Kidney (tissue), 14 donors: ENCODE data around the gene CHD9NB. TPM values are rescaled to one million over a fixed set of nuclear protein-coding genes. Genes with fewer than 3 reads are reported as not detected.
A peak's percentile ranks its signal among the peaks of the same experiment; 100 is the strongest.

Source experiments
- DNase-seq, 5 donors: peaks; one replicate each; pipeline ENCODE4 v3.0.0-alpha.2; 2013 to 2020
- FAIRE-seq: peaks from 2 replicates; lab custom pipeline; 2012; peaks lifted over from hg19 to GRCh38; lab: Jason Lieb, UNC
- H3K27ac ChIP-seq, 2 donors: one replicate each; pipeline ENCODE4 v1.7.0; 2013; ENCODE audit warnings: low read depth in 2 of 2, low read length in 2 of 2, inconsistent platforms in 1 of 2
- H3K27me3 ChIP-seq: one replicate; pipeline ENCODE4 v1.7.1; 2013; ENCODE audit warnings: low read length, inconsistent platforms; ENCODE audit not compliant: control insufficient read depth, insufficient read depth
- H3K36me3 ChIP-seq, 3 donors: one replicate each; pipeline versions ENCODE4 v1.7.0 to v1.7.1; 2013; ENCODE audit warnings: low read length in 3 of 3, control low read depth in 1 of 3, inconsistent platforms in 1 of 3; ENCODE audit not compliant: insufficient read depth in 3 of 3, control insufficient read depth in 2 of 3
- H3K4me1 ChIP-seq, 3 donors: one replicate each; pipeline versions ENCODE4 v1.7.0 to v1.7.1; 2013; ENCODE audit warnings: low read length in 3 of 3, inconsistent platforms in 1 of 3, low read depth in 1 of 3; ENCODE audit not compliant: control insufficient read depth in 2 of 3, insufficient read depth in 2 of 3
- H3K4me3 ChIP-seq, 3 donors: one replicate each; pipeline versions ENCODE4 v1.7.0 to v1.8.1; 2013; ENCODE audit warnings: low read length in 3 of 3, control low read depth in 1 of 3, inconsistent platforms in 1 of 3
- H3K9ac ChIP-seq, 3 donors: one replicate each; pipeline versions ENCODE4 v1.7.0 to v1.7.1; 2013; ENCODE audit warnings: low read length in 3 of 3, control low read depth in 1 of 3, inconsistent platforms in 1 of 3
- H3K9me3 ChIP-seq, 3 donors: one replicate each; pipeline versions ENCODE4 v1.7.0 to v1.7.1; 2013; ENCODE audit warnings: low read length in 3 of 3, control low read depth in 1 of 3, inconsistent platforms in 1 of 3; ENCODE audit not compliant: control insufficient read depth in 2 of 3, insufficient read depth in 1 of 3
- intact Hi-C: fragments of 100-400 bp; cut with DNase I; formaldehyde crosslinking; loops from one replicate; pipeline ENCODE4 v1.11.1; 2022
- polyA plus RNA-seq: library from polyadenylated mRNA; stranded (reverse); fragments of 350-450 nt; fragmentation: Illumina TruSeq; extraction: RNeasy Lipid Tissue Mini Kit (QIAGEN cat#74804); gene quantifications from one replicate; pipeline ENCODE4 v1.2.3, GENCODE V29; 2014; ENCODE audit warnings: low read depth, low replicate concordance; ENCODE audit not compliant: insufficient read depth
- total RNA-seq: library from RNA; stranded (reverse); fragmentation: NEBNext Ultra II Directional; extraction: Animal tissue kit (Norgen Biotek cat#: 25700); gene quantifications from one replicate; pipeline ENCODE4 v1.2.1, GENCODE V29; 2021
- TF ChIP-seq, protein P1 (sequence below): IDR thresholded peaks from 3 replicates; pipeline ENCODE4 v1.5.1; 2012; ENCODE audit warnings: mild to moderate bottlenecking, moderate library complexity, borderline replicate concordance; ENCODE audit not compliant: insufficient read depth; ENCODE audit errors: extremely low read depth
- donor health status: control.
- donor health status: control.
- donor health status: control.
- donor health status: control.
- donor health status: control.
- donor health status: DM: yes; HTN: yes; CAD: no.
- donor health status: Normal renal cell carcinoma (clear cell type).

Gene CHD9NB
- total and polyA plus RNA-seq, 2 donors from 2014 or later, result 9.8 to 26.2 TPM

GRCh38 chr16:53043986-53044601 is 8.6 kb downstream of the CHD9NB start:
- no peaks in the 10 kb centered on the region for H3K27me3 ChIP-seq
- intact Hi-C loops, result no loop called here
- peaks cover 0 to 5% (median 0%) of the 10 kb centered on the region in 3 donors for H3K9me3 ChIP-seq
- H3K4me3 ChIP-seq, result peak overlapping the region; percentile 22 to 59 (median 48)
- FAIRE-seq (no peak), DNase-seq (peak; percentile 72 to 93 (median 81))
- no peaks in the 10 kb centered on the region for H3K36me3 ChIP-seq
- H3K27ac ChIP-seq, result peak overlapping the region; percentile 80 to 84
- peaks cover 3 to 33% (median 21%) of the 10 kb centered on the region in 3 donors for H3K4me1 ChIP-seq
- peak overlapping the region in 2 of 3 donors; percentile 17 to 70 for H3K9ac ChIP-seq
- TF ChIP-seq, protein P1, sequence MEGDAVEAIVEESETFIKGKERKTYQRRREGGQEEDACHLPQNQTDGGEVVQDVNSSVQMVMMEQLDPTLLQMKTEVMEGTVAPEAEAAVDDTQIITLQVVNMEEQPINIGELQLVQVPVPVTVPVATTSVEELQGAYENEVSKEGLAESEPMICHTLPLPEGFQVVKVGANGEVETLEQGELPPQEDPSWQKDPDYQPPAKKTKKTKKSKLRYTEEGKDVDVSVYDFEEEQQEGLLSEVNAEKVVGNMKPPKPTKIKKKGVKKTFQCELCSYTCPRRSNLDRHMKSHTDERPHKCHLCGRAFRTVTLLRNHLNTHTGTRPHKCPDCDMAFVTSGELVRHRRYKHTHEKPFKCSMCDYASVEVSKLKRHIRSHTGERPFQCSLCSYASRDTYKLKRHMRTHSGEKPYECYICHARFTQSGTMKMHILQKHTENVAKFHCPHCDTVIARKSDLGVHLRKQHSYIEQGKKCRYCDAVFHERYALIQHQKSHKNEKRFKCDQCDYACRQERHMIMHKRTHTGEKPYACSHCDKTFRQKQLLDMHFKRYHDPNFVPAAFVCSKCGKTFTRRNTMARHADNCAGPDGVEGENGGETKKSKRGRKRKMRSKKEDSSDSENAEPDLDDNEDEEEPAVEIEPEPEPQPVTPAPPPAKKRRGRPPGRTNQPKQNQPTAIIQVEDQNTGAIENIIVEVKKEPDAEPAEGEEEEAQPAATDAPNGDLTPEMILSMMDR, result no peak

DNA sequence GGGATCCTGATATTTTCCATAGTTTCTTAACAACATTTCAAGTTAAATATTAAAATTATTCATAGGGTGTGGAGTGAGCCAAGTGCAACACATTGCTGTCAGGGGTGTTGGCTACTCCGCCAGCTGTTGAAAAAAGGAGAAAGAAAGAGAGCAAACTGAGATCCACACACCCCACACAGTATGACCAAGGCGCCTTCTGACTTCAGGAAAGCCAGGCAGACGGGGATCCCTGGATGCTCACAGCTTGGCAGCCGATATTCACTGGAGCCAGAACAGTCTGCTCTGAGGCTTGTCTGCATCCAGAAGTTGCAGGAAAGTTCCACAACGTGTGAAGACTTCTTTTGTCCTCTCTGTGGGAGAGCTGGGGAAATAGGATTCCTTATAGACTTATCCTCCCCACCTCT is 9.3 kb downstream of the CHD9NB start:
- H3K27ac ChIP-seq, result peak overlapping the region; percentile 80 to 84
- intact Hi-C loops, result no loop called here
- H3K4me3 ChIP-seq, result peak overlapping the region; percentile 22 to 59 (median 48)
- peak in 1 of 5 donors; percentile 51 for DNase-seq
- H3K36me3 ChIP-seq, result no peaks in the 10 kb centered on the region
- H3K9ac ChIP-seq, result peak overlapping the region in 1 of 3 donors; percentile 70
- no peak for FAIRE-seq
- TF ChIP-seq, protein P1, result no peak
- H3K4me1 ChIP-seq, result peaks cover 3 to 33% (median 18%) of the 10 kb centered on the region in 3 donors
- H3K9me3 ChIP-seq, result peaks cover 0 to 5% (median 0%) of the 10 kb centered on the region in 3 donors
- H3K27me3 ChIP-seq, result no peaks in the 10 kb centered on the region

GRCh38 chr16:53042235-53042701 is 10.4 kb downstream of the CHD9NB start:
- H3K9ac ChIP-seq, result peak overlapping the region in 2 of 3 donors; percentile 1 to 70
- peak overlapping the region; percentile 80 to 84 for H3K27ac ChIP-seq
- intact Hi-C loops, result no loop called here
- H3K4me1 ChIP-seq, result peaks cover 3 to 33% (median 18%) of the 10 kb centered on the region in 3 donors
- no peaks in the 10 kb centered on the region for H3K36me3 ChIP-seq
- DNase-seq (peak in 1 of 5 donors; percentile 23), FAIRE-seq (no peak)
- TF ChIP-seq, protein P1, result no peak
- H3K27me3 ChIP-seq, result no peaks in the 10 kb centered on the region
- peak overlapping the region in 2 of 3 donors; percentile 35 to 59 for H3K4me3 ChIP-seq
- H3K9me3 ChIP-seq, result peaks cover 0 to 3% (median 0%) of the 10 kb centered on the region in 3 donors
